SK-N-SH treated with all-trans-retinoic acid at 6 μM for 48 hours (cell line): ENCODE results near the gene FYN.

Experiments
- ATAC-seq: fragments of 200-7000 bp; cut with Tn5 transposase; 3 replicates; pipeline ENCODE4 v1.9.1; 2020; ENCODE audit warnings: mild to moderate bottlenecking, moderate library complexity
- ARNTL ChIP-seq: fragments of 450-650 bp; formaldehyde crosslinking; IDR thresholded peaks from 2 replicates; pipeline ENCODE4 v1.5.0; 2020; ENCODE audit warnings: low read depth, mild to moderate bottlenecking, moderate library complexity, borderline replicate concordance
- BACH2 ChIP-seq: fragments of 250-450 bp; sonication (Bioruptor Pico); IDR thresholded peaks from 2 replicates; pipeline ENCODE4 v1.9.0; 2021; ENCODE audit warnings: mild to moderate bottlenecking, borderline replicate concordance
- CREB5 ChIP-seq: fragments of 250-450 bp; sonication (Bioruptor Pico); IDR thresholded peaks from 2 replicates; pipeline ENCODE4 v1.5.1; 2020; ENCODE audit warnings: low read depth, mild to moderate bottlenecking, moderate library complexity
- CSDC2 ChIP-seq: fragments of 250-450 bp; sonication (Bioruptor Pico); IDR thresholded peaks from 2 replicates; pipeline ENCODE4 v1.5.0; 2020; ENCODE audit warnings: mild to moderate bottlenecking, moderate library complexity
- CSRNP3 ChIP-seq: fragments of 250-450 bp; sonication (Bioruptor Pico); IDR thresholded peaks from 2 replicates; pipeline ENCODE4 v1.5.1; 2021; ENCODE audit warnings: mild to moderate bottlenecking, moderate library complexity
- ESRRG ChIP-seq: fragments of 250-450 bp; sonication (Bioruptor Pico); IDR thresholded peaks from 2 replicates; pipeline ENCODE4 v1.6.1; 2021; ENCODE audit warnings: mild to moderate bottlenecking
- GLIS3 ChIP-seq: fragments of 250-450 bp; sonication (Bioruptor Pico); IDR thresholded peaks from 2 replicates; pipeline ENCODE4 v1.5.0; 2020; ENCODE audit warnings: mild to moderate bottlenecking, moderate library complexity
- ISL1 ChIP-seq: fragments of 250-450 bp; sonication (Bioruptor Pico); IDR thresholded peaks from 2 replicates; pipeline ENCODE4 v2.1.2; 2022; ENCODE audit warnings: mild to moderate bottlenecking, moderate library complexity
- OSR1 ChIP-seq: fragments of 250-450 bp; sonication (Bioruptor Pico); IDR thresholded peaks from 2 replicates; pipeline ENCODE4 v1.8.0; 2022; ENCODE audit warnings: moderate library complexity, mild to moderate bottlenecking, inconsistent platforms
- POU6F1 ChIP-seq: fragments of 250-450 bp; sonication (Bioruptor Pico); IDR thresholded peaks from 2 replicates; pipeline ENCODE4 v1.8.0; 2021; ENCODE audit warnings: low read depth, mild to moderate bottlenecking, moderate library complexity, borderline replicate concordance
- PPARA ChIP-seq: fragments of 250-450 bp; sonication (Bioruptor Pico); IDR thresholded peaks from 2 replicates; pipeline ENCODE4 v1.5.0; 2020; ENCODE audit warnings: mild to moderate bottlenecking, borderline replicate concordance
- RARB ChIP-seq: fragments of 250-450 bp; sonication (Bioruptor Pico); IDR thresholded peaks from 2 replicates; pipeline ENCODE4 v1.8.0; 2021; ENCODE audit warnings: mild to moderate bottlenecking, moderate library complexity
- TCF4 ChIP-seq: fragments of 250-450 bp; sonication (Bioruptor Pico); IDR thresholded peaks from 2 replicates; pipeline ENCODE4 v1.8.0; 2021; ENCODE audit warnings: mild to moderate bottlenecking, moderate library complexity, borderline replicate concordance
- TOX ChIP-seq: fragments of 250-450 bp; sonication (Bioruptor Pico); IDR thresholded peaks from 2 replicates; pipeline ENCODE4 v1.8.0; 2021; ENCODE audit warnings: mild to moderate bottlenecking, moderate library complexity, borderline replicate concordance
- ZFP3 ChIP-seq: fragments of 250-450 bp; sonication (Bioruptor Pico); IDR thresholded peaks from 2 replicates; pipeline ENCODE4 v1.5.0; 2020; ENCODE audit warnings: mild to moderate bottlenecking, moderate library complexity
- ZFP30 ChIP-seq: fragments of 450-650 bp; formaldehyde crosslinking; IDR thresholded peaks from 2 replicates; pipeline ENCODE4 v1.5.0; 2022; ENCODE audit warnings: mild to moderate bottlenecking, moderate library complexity
- ZNF565 ChIP-seq: fragments of 450-650 bp; formaldehyde crosslinking; conservative IDR thresholded peaks from 2 replicates; pipeline ENCODE4 v1.5.0; 2020; ENCODE audit warnings: low read depth, mild to moderate bottlenecking, moderate library complexity
- ZNF70 ChIP-seq: fragments of 450-650 bp; formaldehyde crosslinking; IDR thresholded peaks from 2 replicates; pipeline ENCODE4 v1.5.0; 2020; ENCODE audit warnings: mild to moderate bottlenecking, moderate library complexity
- ZNF8 ChIP-seq: fragments of 450-650 bp; formaldehyde crosslinking; IDR thresholded peaks from 2 replicates; pipeline ENCODE4 v1.5.0; 2020; ENCODE audit warnings: mild to moderate bottlenecking, moderate library complexity
- TF ChIP-seq, protein P1 (sequence below): fragments of 250-450 bp; sonication (Bioruptor Pico); IDR thresholded peaks from 2 replicates; pipeline ENCODE4 v1.5.0; 2020; ENCODE audit warnings: mild to moderate bottlenecking, moderate library complexity
- TF ChIP-seq, protein P2 (sequence below): fragments of 250-450 bp; sonication (Bioruptor Pico); IDR thresholded peaks from 2 replicates; pipeline ENCODE4 v1.8.0; 2020; ENCODE audit warnings: mild to moderate bottlenecking, moderate library complexity, borderline replicate concordance

Gene FYN

DNA sequence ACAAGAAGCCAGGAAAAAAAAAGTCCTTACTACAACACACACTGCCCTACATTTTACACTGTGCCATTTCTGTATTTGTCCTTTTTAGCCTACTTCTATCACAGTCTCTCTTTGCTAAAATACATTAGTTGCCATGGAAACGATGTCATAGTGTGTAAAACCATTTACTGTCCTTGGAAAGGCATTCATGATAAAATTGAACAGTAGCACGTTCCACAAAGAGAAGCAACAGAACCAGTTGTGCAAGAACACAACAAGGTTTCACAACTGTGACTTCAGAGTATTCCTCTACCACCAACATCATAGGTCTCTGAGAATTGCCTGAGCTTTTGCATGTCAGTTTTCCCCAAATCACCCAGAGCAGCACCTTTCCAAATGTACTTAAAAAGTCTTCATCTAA lies 20.5 kb downstream of the FYN start:
- TF ChIP-seq CSRNP3 (no peak), POU6F1 (CRISPR knock-in tag) (no peak), ISL1 (CRISPR knock-in tag) (no peak), TCF4 (CRISPR knock-in tag) (no peak), RARB (no peak), BACH2 (CRISPR knock-in tag) (no peak), TOX (CRISPR knock-in tag) (no peak), CREB5 (CRISPR knock-in tag) (no peak), CSDC2 (no peak), ZFP30 (CRISPR knock-in tag) (no peak), ZFP3 (CRISPR knock-in tag) (no peak), OSR1 (CRISPR knock-in tag) (no peak), GLIS3 (CRISPR knock-in tag) (no peak), ZNF565 (CRISPR knock-in tag) (no peak), ESRRG (CRISPR knock-in tag) (no peak)
- TF ChIP-seq, protein P1, sequence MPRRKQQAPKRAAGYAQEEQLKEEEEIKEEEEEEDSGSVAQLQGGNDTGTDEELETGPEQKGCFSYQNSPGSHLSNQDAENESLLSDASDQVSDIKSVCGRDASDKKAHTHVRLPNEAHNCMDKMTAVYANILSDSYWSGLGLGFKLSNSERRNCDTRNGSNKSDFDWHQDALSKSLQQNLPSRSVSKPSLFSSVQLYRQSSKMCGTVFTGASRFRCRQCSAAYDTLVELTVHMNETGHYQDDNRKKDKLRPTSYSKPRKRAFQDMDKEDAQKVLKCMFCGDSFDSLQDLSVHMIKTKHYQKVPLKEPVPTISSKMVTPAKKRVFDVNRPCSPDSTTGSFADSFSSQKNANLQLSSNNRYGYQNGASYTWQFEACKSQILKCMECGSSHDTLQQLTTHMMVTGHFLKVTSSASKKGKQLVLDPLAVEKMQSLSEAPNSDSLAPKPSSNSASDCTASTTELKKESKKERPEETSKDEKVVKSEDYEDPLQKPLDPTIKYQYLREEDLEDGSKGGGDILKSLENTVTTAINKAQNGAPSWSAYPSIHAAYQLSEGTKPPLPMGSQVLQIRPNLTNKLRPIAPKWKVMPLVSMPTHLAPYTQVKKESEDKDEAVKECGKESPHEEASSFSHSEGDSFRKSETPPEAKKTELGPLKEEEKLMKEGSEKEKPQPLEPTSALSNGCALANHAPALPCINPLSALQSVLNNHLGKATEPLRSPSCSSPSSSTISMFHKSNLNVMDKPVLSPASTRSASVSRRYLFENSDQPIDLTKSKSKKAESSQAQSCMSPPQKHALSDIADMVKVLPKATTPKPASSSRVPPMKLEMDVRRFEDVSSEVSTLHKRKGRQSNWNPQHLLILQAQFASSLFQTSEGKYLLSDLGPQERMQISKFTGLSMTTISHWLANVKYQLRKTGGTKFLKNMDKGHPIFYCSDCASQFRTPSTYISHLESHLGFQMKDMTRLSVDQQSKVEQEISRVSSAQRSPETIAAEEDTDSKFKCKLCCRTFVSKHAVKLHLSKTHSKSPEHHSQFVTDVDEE (CRISPR knock-in tag) = no peak
- TF ChIP-seq, protein P2, sequence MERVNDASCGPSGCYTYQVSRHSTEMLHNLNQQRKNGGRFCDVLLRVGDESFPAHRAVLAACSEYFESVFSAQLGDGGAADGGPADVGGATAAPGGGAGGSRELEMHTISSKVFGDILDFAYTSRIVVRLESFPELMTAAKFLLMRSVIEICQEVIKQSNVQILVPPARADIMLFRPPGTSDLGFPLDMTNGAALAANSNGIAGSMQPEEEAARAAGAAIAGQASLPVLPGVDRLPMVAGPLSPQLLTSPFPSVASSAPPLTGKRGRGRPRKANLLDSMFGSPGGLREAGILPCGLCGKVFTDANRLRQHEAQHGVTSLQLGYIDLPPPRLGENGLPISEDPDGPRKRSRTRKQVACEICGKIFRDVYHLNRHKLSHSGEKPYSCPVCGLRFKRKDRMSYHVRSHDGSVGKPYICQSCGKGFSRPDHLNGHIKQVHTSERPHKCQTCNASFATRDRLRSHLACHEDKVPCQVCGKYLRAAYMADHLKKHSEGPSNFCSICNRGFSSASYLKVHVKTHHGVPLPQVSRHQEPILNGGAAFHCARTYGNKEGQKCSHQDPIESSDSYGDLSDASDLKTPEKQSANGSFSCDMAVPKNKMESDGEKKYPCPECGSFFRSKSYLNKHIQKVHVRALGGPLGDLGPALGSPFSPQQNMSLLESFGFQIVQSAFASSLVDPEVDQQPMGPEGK (CRISPR knock-in tag) = no peak
- no peak for ATAC-seq

DNA sequence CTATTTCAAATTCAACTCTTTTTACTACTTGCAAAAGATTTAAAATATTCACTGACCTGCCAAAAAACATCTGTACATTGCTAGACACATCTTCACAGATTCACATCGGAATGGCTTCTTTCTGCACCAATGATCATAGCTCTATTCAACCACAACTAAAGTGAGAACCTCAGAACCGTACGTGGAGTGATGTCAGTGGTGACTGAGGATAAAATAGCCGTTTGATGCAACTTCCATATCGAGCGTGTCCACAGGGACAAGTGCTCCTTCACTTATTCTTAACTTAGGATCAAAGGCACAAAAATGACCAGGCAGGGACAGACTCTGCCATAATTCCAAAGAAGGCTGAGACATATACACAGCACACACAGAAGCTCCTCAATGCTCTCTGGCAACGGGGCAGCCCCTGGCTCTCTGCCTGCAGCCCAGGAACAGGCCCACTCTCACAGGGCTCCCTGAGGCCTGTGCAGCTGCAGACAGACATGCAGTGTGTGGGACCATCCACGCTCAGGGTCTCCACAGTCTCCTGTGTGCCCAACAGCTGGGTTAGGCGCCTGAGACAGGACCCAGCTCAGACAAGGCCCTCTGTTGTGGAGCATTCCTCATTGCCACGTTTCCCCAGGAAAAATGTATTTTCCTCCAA lies 22.8 kb downstream of the FYN start:
- ATAC-seq = no peak
- no peak for TF ChIP-seq ARNTL (CRISPR knock-in tag)
- TF ChIP-seq CSDC2 = no peak
- no peak for TF ChIP-seq ZNF8 (CRISPR knock-in tag)
- TF ChIP-seq ZNF70 = no peak
- TF ChIP-seq ZNF565 (CRISPR knock-in tag) = no peak
- TF ChIP-seq, protein P1 (CRISPR knock-in tag) = no peak
- no peak for TF ChIP-seq GLIS3 (CRISPR knock-in tag)
- TF ChIP-seq PPARA = no peak
- TF ChIP-seq TCF4 (CRISPR knock-in tag) = no peak
- no peak for TF ChIP-seq ZFP3 (CRISPR knock-in tag)
- no peak for TF ChIP-seq CSRNP3
- TF ChIP-seq OSR1 (CRISPR knock-in tag) = no peak
- TF ChIP-seq RARB = no peak
- no peak for TF ChIP-seq ISL1 (CRISPR knock-in tag)
- TF ChIP-seq BACH2 (CRISPR knock-in tag) = no peak
- no peak for TF ChIP-seq ESRRG (CRISPR knock-in tag)
- no peak for TF ChIP-seq POU6F1 (CRISPR knock-in tag)
